Kidney (tissue), 14 donors: ENCODE measurements around the gene NKX2-2. TPM values are rescaled to one million over a fixed set of nuclear protein-coding genes. Genes with fewer than 3 reads are reported as not detected.
"Not testable (repeated sequence)": the region's sequence is repeated elsewhere in the genome, so short reads cannot be mapped to it uniquely, and the experiment has no call there.

Experiments used
- DNase-seq, 5 donors: peaks; one replicate each; pipeline ENCODE4 v3.0.0-alpha.2; 2013 to 2020
- FAIRE-seq: peaks from 2 replicates; lab custom pipeline; 2012; peaks lifted over from hg19 to GRCh38; lab: Jason Lieb, UNC
- H3K27ac ChIP-seq, 2 donors: one replicate each; pipeline ENCODE4 v1.7.0; 2013; ENCODE audit warnings: low read depth in 2 of 2, low read length in 2 of 2, inconsistent platforms in 1 of 2
- H3K27me3 ChIP-seq: one replicate; pipeline ENCODE4 v1.7.1; 2013; ENCODE audit warnings: low read length, inconsistent platforms; ENCODE audit not compliant: control insufficient read depth, insufficient read depth
- H3K36me3 ChIP-seq, 3 donors: one replicate each; pipeline versions ENCODE4 v1.7.0 to v1.7.1; 2013; ENCODE audit warnings: low read length in 3 of 3, control low read depth in 1 of 3, inconsistent platforms in 1 of 3; ENCODE audit not compliant: insufficient read depth in 3 of 3, control insufficient read depth in 2 of 3
- H3K4me1 ChIP-seq, 3 donors: one replicate each; pipeline versions ENCODE4 v1.7.0 to v1.7.1; 2013; ENCODE audit warnings: low read length in 3 of 3, inconsistent platforms in 1 of 3, low read depth in 1 of 3; ENCODE audit not compliant: control insufficient read depth in 2 of 3, insufficient read depth in 2 of 3
- H3K4me3 ChIP-seq, 3 donors: one replicate each; pipeline versions ENCODE4 v1.7.0 to v1.8.1; 2013; ENCODE audit warnings: low read length in 3 of 3, control low read depth in 1 of 3, inconsistent platforms in 1 of 3
- H3K9ac ChIP-seq, 3 donors: one replicate each; pipeline versions ENCODE4 v1.7.0 to v1.7.1; 2013; ENCODE audit warnings: low read length in 3 of 3, control low read depth in 1 of 3, inconsistent platforms in 1 of 3
- H3K9me3 ChIP-seq, 3 donors: one replicate each; pipeline versions ENCODE4 v1.7.0 to v1.7.1; 2013; ENCODE audit warnings: low read length in 3 of 3, control low read depth in 1 of 3, inconsistent platforms in 1 of 3; ENCODE audit not compliant: control insufficient read depth in 2 of 3, insufficient read depth in 1 of 3
- intact Hi-C: fragments of 100-400 bp; cut with DNase I; formaldehyde crosslinking; loops from one replicate; pipeline ENCODE4 v1.11.1; 2022
- polyA plus RNA-seq: library from polyadenylated mRNA; stranded (reverse); fragments of 350-450 nt; fragmentation: Illumina TruSeq; extraction: RNeasy Lipid Tissue Mini Kit (QIAGEN cat#74804); gene quantifications from one replicate; pipeline ENCODE4 v1.2.3, GENCODE V29; 2014; ENCODE audit warnings: low read depth, low replicate concordance; ENCODE audit not compliant: insufficient read depth
- total RNA-seq: library from RNA; stranded (reverse); fragmentation: NEBNext Ultra II Directional; extraction: Animal tissue kit (Norgen Biotek cat#: 25700); gene quantifications from one replicate; pipeline ENCODE4 v1.2.1, GENCODE V29; 2021
- TF ChIP-seq, protein P1 (sequence below): IDR thresholded peaks from 3 replicates; pipeline ENCODE4 v1.5.1; 2012; ENCODE audit warnings: mild to moderate bottlenecking, moderate library complexity, borderline replicate concordance; ENCODE audit not compliant: insufficient read depth; ENCODE audit errors: extremely low read depth
- donor health status: control.
- donor health status: control.
- donor health status: control.
- donor health status: control.
- donor health status: control.
- donor health status: DM: yes; HTN: yes; CAD: no.
- donor health status: Normal renal cell carcinoma (clear cell type).

The NKX2-2 gene
- total and polyA plus RNA-seq, 2 donors from 2014 or later, result not detected

DNA sequence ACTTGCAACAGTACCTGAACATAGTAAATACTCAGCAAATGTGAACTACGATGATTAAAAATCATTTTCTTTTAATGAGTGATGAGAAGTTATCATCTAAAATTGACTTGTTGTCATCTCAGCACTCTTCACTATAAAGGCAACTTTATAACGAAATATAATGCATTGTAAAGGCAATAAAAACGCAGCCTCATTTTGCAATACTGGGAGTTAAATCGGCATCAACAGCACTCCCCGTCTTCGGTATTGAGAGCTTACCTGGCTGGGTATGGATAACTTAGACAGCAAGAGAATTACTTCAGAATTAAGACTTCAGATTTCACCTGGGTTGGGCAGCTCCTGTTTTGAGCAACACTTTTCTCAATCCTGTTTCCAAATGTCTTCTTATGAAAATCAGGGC lies 20.8 kb downstream of the NKX2-2 start:
- no peak for FAIRE-seq
- H3K4me1 ChIP-seq, result no peaks in the 10 kb centered on the region

DNA sequence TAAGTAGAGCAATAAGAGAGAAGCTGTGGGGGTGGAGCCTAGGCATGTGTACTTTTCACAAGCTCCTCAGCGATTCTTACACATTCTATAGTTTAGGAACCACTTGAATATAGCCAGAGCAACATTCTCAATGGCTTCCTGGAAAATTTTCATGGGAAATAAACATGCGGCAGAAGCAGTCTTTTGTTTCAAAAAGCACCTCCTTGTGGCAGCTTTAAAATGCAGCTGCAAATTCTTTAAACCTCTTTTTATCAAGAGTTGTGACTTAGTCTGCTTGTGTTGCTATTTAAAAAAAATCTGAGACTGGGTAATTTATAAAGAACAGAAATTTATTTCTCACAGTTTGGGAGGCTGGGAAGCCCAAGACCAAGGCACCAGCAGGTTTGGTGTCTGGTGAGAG lies 23.8 kb downstream of the NKX2-2 start:
- intact Hi-C loops, result no loop called here
- no peaks in the 10 kb centered on the region for H3K4me1 ChIP-seq

More for the DNA sequence above, 20.8 kb downstream of the NKX2-2 start:
- Histone ChIP-seq H3K27me3 (peaks cover 2% of the 10 kb centered on the region), H3K36me3 (no peaks in the 10 kb centered on the region), H3K9me3 (no peaks in the 10 kb centered on the region), H3K4me3 (no peak overlapping the region), H3K9ac (no peak overlapping the region), H3K27ac (no peak overlapping the region)
- no peak for DNase-seq
- intact Hi-C loops, result no loop called here
- TF ChIP-seq, protein P1, sequence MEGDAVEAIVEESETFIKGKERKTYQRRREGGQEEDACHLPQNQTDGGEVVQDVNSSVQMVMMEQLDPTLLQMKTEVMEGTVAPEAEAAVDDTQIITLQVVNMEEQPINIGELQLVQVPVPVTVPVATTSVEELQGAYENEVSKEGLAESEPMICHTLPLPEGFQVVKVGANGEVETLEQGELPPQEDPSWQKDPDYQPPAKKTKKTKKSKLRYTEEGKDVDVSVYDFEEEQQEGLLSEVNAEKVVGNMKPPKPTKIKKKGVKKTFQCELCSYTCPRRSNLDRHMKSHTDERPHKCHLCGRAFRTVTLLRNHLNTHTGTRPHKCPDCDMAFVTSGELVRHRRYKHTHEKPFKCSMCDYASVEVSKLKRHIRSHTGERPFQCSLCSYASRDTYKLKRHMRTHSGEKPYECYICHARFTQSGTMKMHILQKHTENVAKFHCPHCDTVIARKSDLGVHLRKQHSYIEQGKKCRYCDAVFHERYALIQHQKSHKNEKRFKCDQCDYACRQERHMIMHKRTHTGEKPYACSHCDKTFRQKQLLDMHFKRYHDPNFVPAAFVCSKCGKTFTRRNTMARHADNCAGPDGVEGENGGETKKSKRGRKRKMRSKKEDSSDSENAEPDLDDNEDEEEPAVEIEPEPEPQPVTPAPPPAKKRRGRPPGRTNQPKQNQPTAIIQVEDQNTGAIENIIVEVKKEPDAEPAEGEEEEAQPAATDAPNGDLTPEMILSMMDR, result no peak

DNA sequence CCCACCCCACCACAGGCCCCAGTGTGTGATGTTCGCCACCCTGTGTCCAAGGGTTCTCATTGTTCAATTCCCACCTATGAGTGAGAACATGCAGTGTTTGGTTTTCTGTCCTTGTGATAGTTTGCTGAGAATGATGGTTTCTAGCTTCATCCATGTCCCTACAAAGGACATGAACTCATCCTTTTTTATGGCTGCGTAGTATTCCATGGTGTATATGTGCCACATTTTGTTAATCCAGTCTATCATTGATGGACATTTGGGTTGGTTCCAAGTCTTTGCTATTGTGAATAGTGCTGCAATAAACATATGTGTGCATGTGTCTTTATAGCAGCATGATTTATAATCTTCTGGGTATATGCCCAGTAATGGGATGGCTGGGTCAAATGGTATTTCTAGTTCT lies 33.7 kb downstream of the NKX2-2 start:
- H3K4me3 ChIP-seq, H3K27ac ChIP-seq, H3K27me3 ChIP-seq, H3K9me3 ChIP-seq, H3K9ac ChIP-seq, DNase-seq, intact Hi-C loops, FAIRE-seq, H3K4me1 ChIP-seq, H3K36me3 ChIP-seq: not testable (repeated sequence)

More for the DNA sequence above, 23.8 kb downstream of the NKX2-2 start:
- no peaks in the 10 kb centered on the region for H3K9me3 ChIP-seq
- FAIRE-seq (no peak), DNase-seq (no peak)
- TF ChIP-seq, protein P1, result no peak
- no peak overlapping the region for H3K27ac ChIP-seq
- no peak overlapping the region for H3K9ac ChIP-seq
- no peaks in the 10 kb centered on the region for H3K36me3 ChIP-seq
- H3K27me3 ChIP-seq, result peaks cover 2% of the 10 kb centered on the region
- H3K4me3 ChIP-seq, result no peak overlapping the region

DNA sequence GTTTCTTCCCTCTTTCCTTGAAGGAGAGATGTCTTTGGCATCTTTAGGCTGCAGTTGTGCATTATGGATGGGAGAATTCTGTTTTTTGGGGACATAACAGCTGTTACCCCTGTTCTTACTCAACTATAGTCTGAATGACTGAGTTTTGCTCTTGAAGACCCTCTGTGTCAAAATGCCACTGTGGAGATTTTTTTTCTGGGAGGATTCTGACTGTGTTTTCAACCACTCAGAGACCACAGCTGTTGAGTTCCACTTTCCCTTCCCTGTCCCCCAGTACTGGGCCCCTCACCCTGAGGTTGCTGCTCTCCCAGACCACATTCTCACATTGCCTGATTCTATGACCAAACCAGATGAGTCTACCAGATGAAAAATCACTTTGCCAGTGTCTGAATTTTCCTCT lies 48.1 kb downstream of the NKX2-2 start:
- Histone ChIP-seq H3K27ac (no peak overlapping the region), H3K4me1 (no peaks in the 10 kb centered on the region), H3K36me3 (no peaks in the 10 kb centered on the region), H3K4me3 (no peak overlapping the region), H3K27me3 (no peaks in the 10 kb centered on the region), H3K9ac (no peak overlapping the region), H3K9me3 (no peaks in the 10 kb centered on the region)
- no peak for DNase-seq
- TF ChIP-seq, protein P1, result no peak
- intact Hi-C loops, result no loop called here
- FAIRE-seq, result no peak
